Pulmonary artery endothelial cell (primary cell): Measurements from ENCODE around the gene FEZ2. TPM values are rescaled to one million over a fixed set of nuclear protein-coding genes. Genes with fewer than 3 reads are reported as not detected.

Source experiments
- DNase-seq: peaks from one replicate; pipeline ENCODE4 v3.0.0-alpha.2; 2011; ENCODE audit warnings: low read depth, low spot score
- total RNA-seq: library from RNA; depleted of rRNA; stranded (reverse); fragments of >200 nt; gene quantifications from 2 replicates; pipeline ENCODE4 v1.2.3, GENCODE V29; 2014

The FEZ2 gene
- total RNA-seq, 1 donor from 2014 or later = 88.4 TPM

DNA sequence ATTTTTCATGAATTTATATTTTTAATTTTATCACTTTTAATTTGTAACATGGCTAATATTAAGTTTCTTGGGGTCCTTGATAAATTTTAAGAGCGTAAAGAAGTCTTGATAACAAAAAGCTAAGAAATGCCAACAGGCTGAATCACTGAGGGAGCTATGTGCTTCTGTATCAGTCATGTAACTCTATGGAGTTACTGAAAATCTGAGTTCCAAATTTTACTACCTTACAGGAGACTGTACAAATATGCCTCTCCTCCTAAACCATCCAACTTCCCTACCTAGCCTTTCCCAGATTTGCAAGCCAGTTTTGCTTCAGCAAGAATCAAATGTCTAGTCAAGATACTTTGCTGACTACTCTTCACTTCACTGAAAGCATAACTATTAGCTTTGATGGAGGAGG, 35.7 kb downstream of the FEZ2 start:
- no peak for DNase-seq

DNA sequence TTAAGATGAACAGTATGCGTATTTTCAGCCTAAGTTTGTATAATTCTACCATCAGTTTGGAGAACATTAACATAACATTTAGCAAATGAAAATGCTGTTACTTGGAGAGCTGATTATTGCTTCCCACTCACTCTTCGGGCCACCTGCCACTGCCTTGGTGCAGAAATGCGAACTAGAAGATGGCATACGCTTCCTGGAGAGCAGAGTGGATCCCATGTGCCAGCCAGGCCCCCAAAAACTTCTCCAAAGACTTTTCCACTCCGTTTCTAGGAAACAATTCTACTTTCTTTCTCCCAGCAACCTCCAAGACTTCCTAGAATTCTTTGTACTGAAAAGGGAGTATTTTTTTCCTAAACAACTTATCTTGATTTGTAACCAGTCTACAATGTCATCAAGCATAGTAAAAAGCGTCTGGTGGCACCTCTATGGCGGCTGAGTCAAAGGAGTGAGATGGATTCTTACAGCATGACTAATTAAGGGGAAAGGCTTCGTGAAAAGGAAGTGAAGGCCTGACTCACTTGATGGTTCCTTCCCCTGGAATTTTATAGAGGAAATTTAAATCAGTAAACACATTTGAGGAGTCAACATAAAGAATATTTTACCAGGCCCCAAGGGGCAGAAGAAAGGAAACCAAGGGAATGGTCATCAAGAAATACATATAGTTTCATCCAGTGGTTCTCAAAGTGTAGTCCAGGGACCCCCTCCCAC, 36.6 kb downstream of the FEZ2 start:
- DNase-seq = peak; percentile 95

DNA sequence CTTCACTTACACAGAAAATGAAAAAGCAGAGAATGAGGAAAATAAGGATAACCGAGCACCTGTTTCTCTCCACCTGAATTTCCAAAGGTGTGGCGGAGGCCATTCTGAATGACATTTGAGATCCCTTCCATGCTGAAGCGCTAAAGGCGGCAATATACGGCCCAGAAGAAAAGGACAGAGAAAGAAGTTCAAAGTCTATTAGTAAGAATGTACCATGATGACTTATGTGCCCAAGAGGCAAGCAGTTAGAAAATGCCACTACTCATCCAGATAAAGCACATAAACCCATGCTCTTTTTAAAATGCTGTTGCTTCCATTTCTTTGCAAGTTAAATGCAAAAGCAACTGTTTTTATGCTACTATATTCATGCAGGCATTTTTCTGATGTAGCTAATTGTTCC, 37.2 kb downstream of the FEZ2 start:
- no peak for DNase-seq

DNA sequence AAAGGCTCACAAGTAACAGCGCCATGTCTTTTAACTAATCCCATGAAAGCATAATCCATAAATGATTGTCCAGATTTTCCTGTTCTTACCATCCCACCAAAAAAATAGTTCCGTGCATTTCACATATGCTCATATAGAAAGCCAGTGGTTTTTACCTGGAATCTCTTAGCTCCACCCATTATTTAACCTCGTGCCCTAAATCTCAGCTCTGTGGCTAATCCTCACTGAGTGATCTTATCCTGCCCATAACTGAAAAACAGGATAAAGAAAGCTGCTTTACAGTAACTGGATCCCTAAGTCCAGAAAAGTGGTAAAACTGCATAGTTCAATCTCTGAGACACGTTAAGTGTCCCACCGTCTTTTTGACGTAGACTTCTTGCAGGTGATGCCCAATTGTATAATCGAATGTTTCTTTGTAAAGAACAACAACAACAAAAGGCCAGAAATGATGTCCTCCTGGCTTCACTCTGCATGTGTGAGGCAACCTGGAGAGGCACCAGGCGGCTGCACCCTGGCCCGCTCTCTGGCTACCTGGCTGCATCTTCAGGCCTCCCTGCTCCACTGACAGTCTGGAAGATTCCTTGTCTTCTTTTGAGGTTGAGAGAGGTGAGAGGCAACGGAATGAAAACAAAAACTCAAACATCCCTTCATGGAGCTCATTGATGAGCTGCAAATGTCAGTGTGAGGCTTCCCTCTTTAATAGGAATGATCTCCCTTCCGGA, 38.6 kb downstream of the FEZ2 start:
- DNase-seq = no peak

DNA sequence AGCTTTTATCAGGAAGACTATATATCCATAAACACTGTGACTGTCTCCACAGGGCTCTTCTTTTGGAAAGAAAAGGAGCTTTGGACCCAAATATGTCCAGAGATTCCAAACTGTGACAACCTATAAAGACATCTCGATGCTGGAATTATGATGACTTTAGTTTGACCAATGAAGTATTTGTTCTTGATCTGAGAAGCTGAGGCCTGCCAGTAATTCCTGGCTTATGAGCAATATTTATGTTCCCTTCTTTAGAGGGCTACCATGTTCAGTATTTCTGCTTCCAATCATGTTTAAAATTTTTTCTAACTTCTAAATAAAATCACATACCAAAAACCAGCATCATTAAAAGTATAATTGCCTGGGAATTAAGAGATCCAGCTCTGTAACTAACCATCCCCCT, 41.1 kb downstream of the FEZ2 start:
- DNase-seq = no peak

DNA sequence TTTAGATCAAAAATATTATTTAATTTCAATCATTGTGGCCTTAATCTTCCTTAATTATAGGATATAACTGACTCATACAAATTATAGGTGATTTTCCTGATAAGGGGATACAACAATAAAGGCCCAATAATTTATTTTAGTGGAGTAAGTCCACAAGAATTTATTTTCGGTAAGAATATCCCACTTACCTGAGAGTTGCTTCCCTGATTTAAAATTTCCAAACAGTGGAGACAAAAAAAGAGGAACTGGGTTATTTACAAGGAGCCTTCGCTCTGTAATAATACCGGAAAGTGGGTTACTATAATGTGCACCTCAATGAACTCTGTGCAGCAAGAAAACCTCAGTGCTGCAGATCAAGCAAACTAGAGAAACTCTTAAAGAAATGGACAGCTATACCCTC, 42.2 kb downstream of the FEZ2 start:
- DNase-seq = no peak

DNA sequence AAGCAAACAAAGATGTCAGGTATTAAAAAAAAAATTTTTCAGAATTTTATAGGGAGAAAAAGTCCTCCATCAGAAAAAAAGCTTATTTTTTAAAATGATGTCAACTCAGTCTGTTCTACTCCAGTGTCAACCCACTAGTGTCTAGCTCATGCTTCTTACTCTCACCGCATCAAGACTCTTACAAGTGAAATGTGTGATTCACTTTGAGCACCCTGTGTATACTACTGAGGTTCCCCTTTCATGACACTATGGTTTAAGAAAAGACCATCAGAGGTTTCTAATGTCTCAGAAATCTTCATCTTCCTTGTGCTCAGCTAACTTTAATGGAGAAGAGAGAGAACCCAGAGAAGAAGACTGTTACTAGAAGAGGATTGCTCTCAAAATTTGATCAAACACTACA, 43.4 kb downstream of the FEZ2 start:
- DNase-seq = no peak

DNA sequence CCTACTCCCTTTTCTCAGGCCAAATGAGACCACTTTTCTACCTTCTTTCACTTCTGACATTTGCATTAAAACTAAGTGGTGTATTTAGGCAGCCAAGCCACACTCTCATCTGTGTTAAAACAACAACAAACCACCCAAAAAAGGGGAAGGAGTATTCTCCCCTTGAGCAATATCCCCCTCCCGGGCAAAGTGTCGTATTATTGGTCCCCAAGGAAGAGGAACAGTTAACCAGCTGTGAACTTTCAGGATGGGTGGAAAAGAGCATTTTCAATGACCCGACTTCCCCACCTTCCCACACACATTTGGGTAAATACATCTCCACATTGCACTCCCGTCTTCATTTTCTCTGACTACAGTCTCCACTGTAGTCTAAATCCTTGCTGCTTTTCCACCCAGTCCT, 44.3 kb downstream of the FEZ2 start:
- no peak for DNase-seq

DNA sequence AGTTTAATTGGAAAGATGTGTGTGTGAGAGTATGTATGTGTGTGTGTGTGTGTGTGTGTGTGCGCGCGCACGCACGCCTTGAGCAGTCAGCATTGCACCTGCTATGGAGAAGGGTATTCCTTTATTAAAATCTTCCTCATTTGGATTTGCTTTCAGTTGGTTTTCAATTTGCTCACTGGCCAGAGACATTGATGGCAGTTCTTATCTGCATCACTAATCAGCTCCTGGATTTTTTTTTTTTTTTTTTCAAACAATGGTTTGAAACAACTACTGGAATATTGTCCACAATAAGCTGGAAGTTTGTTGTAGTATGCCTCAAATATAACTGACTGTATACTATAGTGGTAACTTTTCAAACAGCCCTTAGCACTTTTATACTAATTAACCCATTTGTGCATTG, 48.0 kb downstream of the FEZ2 start:
- no peak for DNase-seq

DNA sequence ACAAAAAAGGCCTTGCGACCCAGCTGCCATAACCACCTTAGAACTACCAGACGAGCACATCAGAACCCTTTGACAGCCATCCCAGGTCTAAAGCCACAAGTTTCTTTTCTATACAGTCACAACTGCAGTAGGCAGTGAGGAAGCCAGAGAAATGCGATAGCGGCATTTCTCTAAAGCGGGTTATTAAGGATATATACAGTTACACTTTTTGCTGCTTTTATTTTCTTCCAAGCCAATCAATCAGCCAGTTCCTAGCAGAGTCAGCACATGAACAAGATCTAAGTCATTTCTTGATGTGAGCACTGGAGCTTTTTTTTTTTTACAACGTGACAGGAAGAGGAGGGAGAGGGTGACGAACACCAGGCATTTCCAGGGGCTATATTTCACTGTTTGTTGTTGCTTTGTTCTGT, 48.8 kb downstream of the FEZ2 start:
- DNase-seq = peak; percentile 71

DNA sequence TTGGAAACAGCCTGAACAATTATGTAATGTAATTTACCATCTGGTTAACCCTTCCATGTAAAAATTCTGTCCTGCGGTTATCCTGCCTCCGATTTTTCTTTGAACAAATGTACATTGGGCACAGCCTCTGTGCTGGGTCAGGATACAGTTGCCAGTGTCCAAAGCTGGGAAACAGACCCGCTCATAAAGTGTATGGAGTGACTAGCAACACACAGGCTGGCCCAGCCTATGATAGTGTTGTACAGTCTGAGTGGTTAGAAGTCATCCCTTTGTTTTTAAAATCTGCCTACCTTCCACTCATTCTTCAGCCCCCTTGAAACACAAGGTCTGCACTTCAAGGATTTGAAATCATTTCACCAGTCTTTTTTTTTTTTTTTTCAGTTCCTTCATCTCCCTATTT, 50.1 kb downstream of the FEZ2 start:
- no peak for DNase-seq

DNA sequence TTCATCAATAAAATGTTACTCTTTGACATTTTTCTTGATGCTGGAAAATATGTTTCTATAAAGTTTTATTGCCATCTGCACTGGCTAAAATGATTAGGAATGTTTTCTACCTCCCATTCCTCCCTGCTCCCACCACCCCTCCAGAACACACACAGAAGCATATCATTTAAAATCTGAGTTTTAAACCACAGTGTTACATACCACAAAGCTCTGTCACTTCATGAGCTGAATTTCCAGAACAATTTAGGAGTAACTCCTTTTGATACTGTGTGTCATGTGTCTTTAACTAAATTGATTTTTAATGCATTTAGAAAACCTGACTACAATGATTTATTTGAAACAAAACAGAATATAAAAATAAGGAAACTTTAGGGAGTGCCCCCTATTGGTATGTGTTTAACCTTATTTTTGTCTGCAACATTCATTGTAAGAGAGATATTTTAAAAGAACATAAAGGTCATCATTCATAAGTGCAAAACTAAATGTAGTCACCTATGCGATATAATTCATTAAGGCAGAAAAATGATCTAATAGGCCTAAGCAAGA, 52.0 kb downstream of the FEZ2 start:
- no peak for DNase-seq

DNA sequence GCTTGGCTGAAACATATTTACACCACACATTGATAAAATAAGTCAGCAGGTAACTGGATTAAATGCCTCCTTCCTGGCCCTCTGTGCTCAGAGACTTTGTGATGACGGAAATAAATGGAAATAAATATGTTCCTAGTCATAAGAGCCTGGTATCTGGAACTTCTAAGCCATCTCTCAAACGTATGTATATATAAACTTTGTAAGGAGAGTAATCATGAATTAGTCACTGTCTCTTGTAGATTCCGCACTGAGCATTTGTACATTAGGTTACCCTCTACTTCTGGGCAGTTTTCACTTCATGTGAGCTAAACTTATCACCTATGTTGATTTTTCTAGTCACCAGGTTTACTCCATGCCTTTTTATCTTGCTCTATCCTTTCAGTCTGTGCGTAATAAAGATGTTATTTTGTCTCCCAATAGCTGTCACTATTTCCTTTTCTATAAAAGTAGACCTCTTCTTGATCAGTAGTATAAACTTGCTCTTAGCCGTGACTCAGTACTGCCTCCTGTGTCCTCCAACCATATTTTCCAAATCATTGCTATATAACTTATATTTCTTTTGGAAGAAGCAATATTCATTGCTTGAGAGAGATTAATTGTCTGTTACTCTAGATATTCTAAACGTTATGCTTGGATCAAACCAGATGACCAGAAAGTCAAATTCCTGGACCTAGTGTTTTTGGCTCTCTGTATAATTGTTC, 53.2 kb downstream of the FEZ2 start:
- no peak for DNase-seq

DNA sequence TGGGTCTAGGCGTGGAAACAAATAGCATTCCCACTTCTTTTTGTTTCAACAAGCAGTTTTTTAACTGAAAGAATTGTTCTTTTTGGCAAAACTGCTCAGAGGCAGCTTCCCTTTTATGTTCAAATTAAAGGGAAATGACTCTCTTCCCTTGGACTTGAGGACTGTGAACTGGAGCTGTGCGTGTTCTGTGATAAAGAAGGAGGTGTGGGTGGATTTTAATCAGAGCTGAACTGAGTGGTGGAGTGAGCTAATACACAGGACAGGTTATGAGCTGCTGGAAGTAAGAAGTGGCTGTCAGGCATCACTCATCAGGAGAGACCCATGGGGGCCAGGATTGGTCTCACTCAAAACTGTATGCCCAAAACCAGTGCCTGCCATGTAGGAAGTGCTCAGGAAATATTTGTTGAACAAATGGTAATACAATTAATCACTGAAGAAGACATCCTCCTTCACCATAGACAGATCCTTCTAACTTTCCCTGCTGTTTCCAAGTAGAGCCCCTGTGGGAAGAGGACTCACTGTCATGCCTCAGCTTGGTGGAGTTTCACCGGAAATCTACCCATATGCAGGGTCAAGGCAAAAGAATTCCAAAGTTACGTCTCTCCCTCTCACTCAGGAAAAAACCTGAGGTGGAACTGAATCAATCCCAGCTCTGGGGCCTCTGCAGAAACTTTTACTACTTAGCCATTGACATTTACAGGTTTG, 55.9 kb downstream of the FEZ2 start:
- DNase-seq = peak; percentile 61

DNA sequence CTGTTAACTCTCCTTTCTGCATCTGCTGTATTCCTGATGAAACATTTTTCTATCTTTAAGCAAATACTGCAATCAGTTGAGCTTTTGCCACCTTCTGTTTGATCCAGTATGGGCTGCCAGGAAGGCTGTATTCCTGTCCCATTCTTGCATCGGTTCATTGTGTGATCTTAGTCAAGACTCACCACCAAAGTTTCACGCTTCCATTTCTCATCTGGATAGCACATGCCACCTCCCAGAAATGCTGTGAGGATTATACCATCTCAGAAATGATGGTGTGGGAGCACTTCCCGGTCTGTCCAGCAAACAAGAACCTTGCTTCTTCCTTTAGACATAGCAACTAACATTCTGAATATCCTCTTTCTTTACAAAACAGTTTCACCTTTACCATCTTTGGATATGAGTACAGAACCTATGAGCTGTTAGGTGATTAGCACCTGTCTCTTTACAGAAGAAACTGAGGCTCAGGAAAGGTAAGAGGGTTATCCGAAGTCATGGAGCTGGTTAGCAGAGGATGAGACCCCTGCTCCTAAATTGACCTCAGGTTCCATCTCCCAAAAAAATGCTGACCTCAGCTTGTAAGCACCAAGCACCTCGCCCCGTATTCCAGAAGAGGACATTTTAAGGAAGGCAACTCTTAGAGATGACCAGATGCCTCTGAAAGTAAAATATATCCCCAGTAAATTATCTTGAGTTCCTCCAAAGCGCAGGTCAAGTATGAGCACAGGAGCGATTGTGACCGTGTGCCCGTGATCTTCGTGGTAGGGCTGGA, 56.8 kb downstream of the FEZ2 start:
- no peak for DNase-seq

DNA sequence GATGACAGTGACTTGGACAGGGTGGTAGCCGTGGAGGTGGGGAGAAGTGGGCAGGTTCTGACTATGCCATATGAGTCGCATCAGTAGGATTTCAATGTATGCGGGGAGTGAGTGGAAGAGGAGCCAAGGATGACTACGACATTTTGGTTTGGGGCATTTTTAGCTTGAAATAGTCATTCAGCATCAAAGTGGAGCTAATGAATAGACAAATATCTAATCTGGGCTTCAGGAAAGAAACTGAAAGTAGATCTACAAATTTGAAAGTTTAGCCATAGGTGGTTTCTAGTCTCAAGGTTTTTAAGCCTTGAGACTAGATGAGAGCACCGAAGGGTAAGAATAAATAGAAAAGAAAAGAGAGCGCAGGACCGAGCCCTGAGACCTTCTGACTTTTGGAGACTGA, 58.3 kb downstream of the FEZ2 start:
- DNase-seq = no peak

DNA sequence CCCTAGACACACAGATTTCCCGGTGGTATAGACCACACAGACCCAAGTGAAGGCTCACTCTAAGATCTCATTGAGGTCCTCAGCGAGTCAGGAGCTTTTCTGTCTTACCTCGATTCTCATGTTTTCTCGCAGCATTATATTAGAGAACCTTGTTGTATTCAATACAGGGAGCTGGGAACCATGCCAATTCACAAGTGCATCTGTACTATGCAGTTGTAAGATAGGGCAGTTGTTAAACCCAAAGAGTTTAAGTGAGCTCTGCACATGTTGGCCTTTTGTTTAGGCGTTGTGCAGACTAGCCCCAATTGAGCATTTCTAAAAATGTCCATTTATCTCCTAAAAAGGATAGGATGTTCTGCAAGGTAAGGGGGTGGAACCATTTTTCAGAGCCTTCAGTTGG, 59.6 kb downstream of the FEZ2 start:
- DNase-seq = no peak

DNA sequence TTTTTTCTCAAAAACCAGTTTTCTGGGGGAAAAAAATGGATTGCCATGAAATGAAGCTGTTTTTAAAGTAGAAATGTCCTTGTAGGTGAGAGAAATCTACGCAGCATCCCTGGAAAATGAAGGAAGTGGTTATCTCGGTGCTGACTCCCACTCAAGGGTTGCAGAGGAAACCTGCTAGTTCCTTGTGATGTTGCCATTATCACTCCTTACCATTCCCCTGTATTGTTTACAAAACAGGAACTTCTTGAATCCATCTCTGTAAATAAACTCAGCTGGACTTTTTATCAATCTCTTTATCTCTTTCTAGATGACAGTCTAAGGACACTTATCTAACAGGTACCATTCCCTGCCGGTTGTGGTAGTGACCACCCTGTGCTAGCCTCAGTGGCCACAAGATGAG, 61.2 kb downstream of the FEZ2 start:
- no peak for DNase-seq

DNA sequence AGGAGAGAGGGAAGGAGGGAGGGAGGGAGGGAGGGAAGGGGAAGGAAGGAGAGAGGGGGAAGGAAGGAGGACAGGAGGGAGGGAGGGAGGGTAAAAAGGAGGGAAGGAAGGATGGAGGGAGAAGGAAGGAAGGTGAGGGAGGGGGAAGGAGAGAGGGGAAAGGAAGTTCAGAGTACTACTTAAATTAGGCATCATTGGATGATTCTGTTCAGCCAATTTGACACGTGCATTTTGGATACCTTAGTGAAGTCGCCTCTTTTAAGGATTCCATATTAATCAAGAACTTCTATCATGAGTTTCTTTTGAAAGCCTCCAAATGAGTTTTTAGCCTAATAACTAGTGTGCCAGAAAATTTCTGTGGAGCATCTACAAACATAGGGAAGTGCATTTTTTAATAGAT, 62.9 kb downstream of the FEZ2 start:
- no peak for DNase-seq

DNA sequence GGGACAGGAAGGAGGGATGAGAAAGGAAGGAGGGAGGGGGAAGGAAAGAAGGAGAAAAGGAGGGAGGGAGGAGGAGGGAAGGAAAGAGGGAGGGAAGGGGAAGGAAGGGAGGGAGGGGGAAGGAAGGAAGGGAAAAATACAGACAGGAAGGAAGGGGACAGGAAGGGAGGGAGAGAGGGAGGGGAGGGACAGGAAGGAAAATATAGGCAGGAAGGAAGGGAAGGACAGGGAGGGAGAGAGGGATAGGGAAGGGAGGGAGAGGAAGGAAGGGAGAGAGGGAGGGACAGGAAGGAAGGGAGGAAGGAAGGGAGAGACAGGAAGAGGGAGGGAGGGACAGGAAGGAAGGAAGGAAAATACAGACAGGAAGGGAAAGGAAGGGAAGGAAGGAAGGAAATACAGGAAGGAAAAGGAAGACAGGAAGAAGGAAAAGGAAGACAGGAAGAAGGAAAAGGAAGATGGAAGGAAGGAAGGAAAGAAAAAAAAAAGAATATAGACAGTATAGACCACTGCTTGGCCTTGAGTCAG, 63.6 kb downstream of the FEZ2 start:
- no peak for DNase-seq

DNA sequence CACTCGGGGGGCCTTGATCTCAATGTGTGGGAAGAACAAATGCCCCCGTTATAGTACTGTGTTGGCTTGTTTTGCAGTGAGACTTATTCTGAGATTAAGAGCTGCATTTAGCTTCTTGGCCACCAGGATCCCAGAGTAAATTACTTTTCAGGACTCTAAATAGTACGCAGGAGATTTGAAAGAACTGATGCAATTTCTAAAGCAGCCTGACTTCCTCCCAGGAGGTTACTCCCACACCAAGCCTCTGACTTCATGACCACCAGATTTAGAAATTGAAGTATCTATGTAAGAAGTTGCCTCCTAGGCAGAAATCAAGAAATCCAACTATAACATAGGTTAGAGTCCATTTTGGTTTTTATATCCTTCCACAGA, 67.0 kb downstream of the FEZ2 start:
- DNase-seq = no peak
